H1 (cell line): ENCODE data around the gene PPM1L. TPM values are rescaled to one million over a fixed set of nuclear protein-coding genes. Genes with fewer than 3 reads are reported as not detected.

Experiments
- CTCF ChIA-PET: fragments of 300-600 bp; sonication (Branson Sonifier 250); formaldehyde crosslinking; loops from one replicate; lab custom pipeline; 2021; ENCODE audit not compliant: partially characterized antibody; lab: Charles Lee
- POLR2A ChIA-PET: fragments of 300-600 bp; sonication (Branson Sonifier 250); formaldehyde crosslinking; loops from one replicate; lab custom pipeline; 2021; ENCODE audit warnings: inconsistent platforms; ENCODE audit not compliant: partially characterized antibody; lab: Charles Lee
- DNase-seq, 2 experiments: peaks; one replicate each; pipeline versions ENCODE4 v3.0.0 to v3.0.0-alpha.2; 2010 to 2022; ENCODE audit warnings: low spot score in 2 of 2, low read depth in 1 of 2, mixed read lengths in 1 of 2
- FAIRE-seq: peaks from 2 replicates; lab custom pipeline; 2011; peaks lifted over from hg19 to GRCh38; lab: Jason Lieb, UNC
- H2AFZ ChIP-seq: 2 replicates; pipeline ENCODE4 v1.8.1; 2012; ENCODE audit warnings: low read length, inconsistent platforms
- H2AK5ac ChIP-seq: 2 replicates; pipeline ENCODE4 v1.6.1; 2013; ENCODE audit warnings: low read depth, low read length
- H2BK120ac ChIP-seq: replicated peaks from 2 replicates; pipeline ENCODE3; 2013; ENCODE audit warnings: low read depth, low read length, inconsistent platforms
- H2BK12ac ChIP-seq: 2 replicates; pipeline ENCODE4 v1.6.1; 2013; ENCODE audit warnings: low read depth, low read length
- H2BK15ac ChIP-seq: 2 replicates; pipeline ENCODE4 v1.6.1; 2013; ENCODE audit warnings: low read length
- H2BK20ac ChIP-seq: 2 replicates; pipeline ENCODE4 v1.6.1; 2013; ENCODE audit warnings: low read length
- H2BK5ac ChIP-seq: 2 replicates; pipeline ENCODE4 v1.6.1; 2013; ENCODE audit warnings: low read depth, low read length
- H3K14ac ChIP-seq: 2 replicates; pipeline ENCODE4 v1.6.1; 2013; ENCODE audit warnings: inconsistent platforms; ENCODE audit not compliant: insufficient read length
- H3K18ac ChIP-seq: 2 replicates; pipeline ENCODE4 v1.6.1; 2013; ENCODE audit warnings: low read length; ENCODE audit errors: extremely low read depth
- H3K23ac ChIP-seq: 2 replicates; pipeline ENCODE4 v1.6.1; 2013; ENCODE audit warnings: inconsistent platforms; ENCODE audit not compliant: insufficient read length
- H3K23me2 ChIP-seq: 2 replicates; pipeline ENCODE4 v1.6.1; 2013; ENCODE audit warnings: low read depth, low read length
- H3K27ac ChIP-seq: 2 replicates; pipeline ENCODE4 v1.6.1; 2011; ENCODE audit warnings: low read depth, low read length, inconsistent platforms
- H3K27me3 ChIP-seq, 4 experiments: replicated peaks in 1 of 4; 1 replicate in 1 of 4; 2 replicates in 3 of 4; pipeline versions ENCODE4 v1.6.1 to v1.8.1; 2011 to 2013; ENCODE audit warnings: low read length in 3 of 4, mild to moderate bottlenecking in 3 of 4, inconsistent platforms in 2 of 4, mixed read lengths in 2 of 4, moderate library complexity in 1 of 4; ENCODE audit not compliant: control insufficient read depth in 3 of 4, insufficient read depth in 3 of 4; ENCODE audit errors: extremely low read depth in 1 of 4
- H3K36me3 ChIP-seq, 4 experiments: 2 replicates each; pipeline versions ENCODE4 v1.6.1 to v1.8.1; 2011 to 2013; ENCODE audit warnings: mild to moderate bottlenecking in 4 of 4, low read length in 3 of 4, moderate library complexity in 2 of 4, control low read depth in 1 of 4, inconsistent platforms in 1 of 4; ENCODE audit not compliant: insufficient read depth in 4 of 4, control insufficient read depth in 2 of 4
- H3K4ac ChIP-seq: replicated peaks from 2 replicates; pipeline ENCODE3; 2013; ENCODE audit warnings: low read length, low read depth, mixed read lengths, inconsistent platforms; ENCODE audit not compliant: insufficient read length
- H3K4me1 ChIP-seq, 4 experiments: replicated peaks in 1 of 4; 1 replicate in 1 of 4; 2 replicates in 3 of 4; pipeline versions ENCODE4 v1.6.1 to v1.8.1; 2011 to 2013; ENCODE audit warnings: low read length in 3 of 4, inconsistent platforms in 2 of 4, mixed read lengths in 1 of 4; ENCODE audit not compliant: insufficient read depth in 4 of 4, control insufficient read depth in 3 of 4
- H3K4me2 ChIP-seq, 2 experiments: 2 replicates each; pipeline versions ENCODE4 v1.6.1 to v1.8.1; 2011 to 2013; ENCODE audit warnings: low read depth in 2 of 2, low read length in 2 of 2, control low read depth in 1 of 2, inconsistent platforms in 1 of 2, mild to moderate bottlenecking in 1 of 2; ENCODE audit not compliant: insufficient read depth in 1 of 2
- H3K4me3 ChIP-seq, 4 experiments: fragments of 200-600, 300-600 bp in 1 of 4; sonication (generic), shearing (Covaris generic), sonication (Bioruptor Twin) in 1 of 4; 2 replicates each; pipeline versions ENCODE4 v1.5.1 to v1.8.1; 2011 to 2016; ENCODE audit warnings: low read length in 4 of 4, low read depth in 3 of 4, control low read depth in 2 of 4, inconsistent platforms in 2 of 4, mild to moderate bottlenecking in 2 of 4, mixed read lengths in 1 of 4, moderate library complexity in 1 of 4; ENCODE audit not compliant: insufficient read depth in 2 of 4; ENCODE audit errors: extremely low read depth in 1 of 4
- H3K56ac ChIP-seq: replicated peaks from 2 replicates; pipeline ENCODE3; 2013; ENCODE audit warnings: low read depth, mild to moderate bottlenecking, mixed read lengths, low read length, inconsistent platforms; ENCODE audit not compliant: insufficient read length
- H3K79me1 ChIP-seq: 2 replicates; pipeline ENCODE4 v1.6.1; 2013; ENCODE audit warnings: low read depth, low read length, control low read depth
- H3K79me2 ChIP-seq, 2 experiments: 2 replicates each; pipeline versions ENCODE4 v1.6.1 to v1.8.1; 2012 to 2013; ENCODE audit warnings: low read length in 2 of 2, mild to moderate bottlenecking in 2 of 2, inconsistent platforms in 1 of 2; ENCODE audit not compliant: insufficient read depth in 2 of 2, control insufficient read depth in 1 of 2
- H3K9ac ChIP-seq, 4 experiments: replicated peaks in 1 of 4; 1 replicate in 1 of 4; 2 replicates in 3 of 4; pipeline versions ENCODE4 v1.6.1 to v1.8.1; 2011 to 2013; ENCODE audit warnings: low read depth in 3 of 4, low read length in 3 of 4, control low read depth in 2 of 4, mild to moderate bottlenecking in 2 of 4, moderate library complexity in 2 of 4, inconsistent platforms in 1 of 4; ENCODE audit errors: extremely low read depth in 1 of 4
- H3K9me3 ChIP-seq, 2 experiments: 2 replicates each; pipeline versions ENCODE4 v1.6.1 to v1.8.1; 2012 to 2013; ENCODE audit warnings: mild to moderate bottlenecking in 2 of 2, moderate library complexity in 2 of 2, control low read depth in 1 of 2, inconsistent platforms in 1 of 2, low read depth in 1 of 2, low read length in 1 of 2, mixed read lengths in 1 of 2; ENCODE audit not compliant: insufficient read depth in 2 of 2
- H4K20me1 ChIP-seq, 2 experiments: replicated peaks in 1 of 2; 2 replicates each; pipeline versions ENCODE3 to v1.8.1; 2011 to 2013; ENCODE audit warnings: inconsistent platforms in 2 of 2, low read length in 2 of 2, mild to moderate bottlenecking in 1 of 2; ENCODE audit not compliant: insufficient read depth in 2 of 2, control insufficient read depth in 1 of 2
- H4K5ac ChIP-seq: 2 replicates; pipeline ENCODE4 v1.6.1; 2013; ENCODE audit warnings: low read length, low read depth, mixed read lengths, inconsistent platforms; ENCODE audit not compliant: insufficient read length
- H4K8ac ChIP-seq: 2 replicates; pipeline ENCODE4 v1.8.0; 2013; ENCODE audit warnings: mild to moderate bottlenecking, moderate library complexity, low read length, inconsistent platforms; ENCODE audit not compliant: insufficient read depth; ENCODE audit errors: extremely low read depth
- H4K91ac ChIP-seq: replicated peaks from 2 replicates; pipeline ENCODE3; 2013; ENCODE audit warnings: low read length, mixed read lengths, inconsistent platforms; ENCODE audit not compliant: insufficient read length
- ATF3 ChIP-seq: IDR thresholded peaks from 2 replicates; pipeline ENCODE4 v1.6.1; 2011; ENCODE audit warnings: low read depth, mild to moderate bottlenecking, low read length; ENCODE audit not compliant: insufficient read depth
- BACH1 ChIP-seq: IDR thresholded peaks from 2 replicates; pipeline ENCODE4 v1.6.1; 2012; ENCODE audit warnings: low read length, improper control_type of control experiment
- EZH2 ChIP-seq: fragments of 200-600 bp; sonication (generic); IDR thresholded peaks from 2 replicates; pipeline ENCODE4 v1.7.1; 2012; ENCODE audit warnings: low read depth, mild to moderate bottlenecking, moderate library complexity, low read length, inconsistent platforms; ENCODE audit not compliant: severe bottlenecking
- FOSL1 ChIP-seq: IDR thresholded peaks from 2 replicates; pipeline ENCODE4 v1.6.1; 2011; ENCODE audit warnings: mild to moderate bottlenecking, low read depth, low read length, moderate library complexity; ENCODE audit not compliant: insufficient read depth
- HDAC2 ChIP-seq, 2 experiments: fragments of 300-600 bp in 1 of 2; sonication (generic) in 1 of 2; IDR thresholded peaks; 2 replicates each; pipeline ENCODE4 v1.6.1; 2011 to 2012; ENCODE audit warnings: low read depth in 2 of 2, low read length in 2 of 2, mild to moderate bottlenecking in 2 of 2, moderate library complexity in 2 of 2, borderline replicate concordance in 1 of 2, inconsistent platforms in 1 of 2
- HDAC6 ChIP-seq: IDR thresholded peaks from one replicate; pipeline ENCODE4 v1.7.1; 2012; ENCODE audit warnings: low read depth, mild to moderate bottlenecking, inconsistent platforms, low read length, moderate library complexity
- KDM1A ChIP-seq: fragments of 200-600, 300-600 bp; sonication (generic); IDR thresholded peaks from 2 replicates; pipeline ENCODE4 v1.7.1; 2016; ENCODE audit warnings: mild to moderate bottlenecking, low read length, borderline replicate concordance
- RAD21 ChIP-seq, 2 experiments: IDR thresholded peaks in 1 of 2; conservative IDR thresholded peaks in 1 of 2; 2 replicates each; pipeline ENCODE4 v1.6.1; 2011; ENCODE audit warnings: low read depth in 2 of 2, low read length in 2 of 2, improper control_type of control experiment in 1 of 2, inconsistent platforms in 1 of 2, mild to moderate bottlenecking in 1 of 2, moderate library complexity in 1 of 2
- RBBP5 ChIP-seq: IDR thresholded peaks from 2 replicates; pipeline ENCODE4 v1.7.1; 2012; ENCODE audit warnings: low read depth, mild to moderate bottlenecking, inconsistent platforms, low read length, moderate library complexity, borderline replicate concordance
- SP2 ChIP-seq: IDR thresholded peaks from 2 replicates; pipeline ENCODE4 v1.6.1; 2012; ENCODE audit warnings: mild to moderate bottlenecking, low read length, inconsistent platforms
- WGBS, 2 experiments: shearing (Covaris generic) in 1 of 2; methylation state at CpG; one replicate each; pipeline versions ENCODE4 v1.1.6 to v1.1.7; 2013 to 2015; ENCODE audit warnings: low lambda C conversion rate in 2 of 2, mixed read lengths in 2 of 2, inconsistent platforms in 1 of 2, low coverage in 1 of 2, missing lambda C conversion rate in 1 of 2; ENCODE audit not compliant: insufficient replicate concordance in 2 of 2, insufficient coverage in 1 of 2, insufficient read length in 1 of 2; ENCODE audit errors: extremely low coverage in 1 of 2, missing lambda C conversion rate in 1 of 2; 5-methylcytosine and 5-hydroxymethylcytosine counted together
- polyA plus RNA-seq, 7 experiments: library from polyadenylated mRNA; depleted of rRNA in 3 of 7; stranded (reverse) in 5 of 7; unstranded in 2 of 7; fragments of >200 nt in 5 of 7; fragments of 200-250 nt in 2 of 7; gene quantifications; 1 replicate in 5 of 7; 2 replicates in 1 of 7; 4 replicates in 1 of 7; pipeline versions ENCODE4 v1.2.1 to v1.2.3, GENCODE V29; 2011 to 2013; ENCODE audit warnings: missing spikeins in 2 of 7, mixed read lengths in 2 of 7
- total RNA-seq: library from RNA; stranded (reverse); fragmentation: NEBNext Ultra II Directional; extraction: Animal tissue kit (Norgen Biotek cat#: 25700); gene quantifications from 2 replicates; pipeline ENCODE4 v1.2.1, GENCODE V29; 2021

Gene PPM1L
- total and polyA plus RNA-seq, 2 of the 8 experiments (the other 6 are each of a cell fraction or from before 2014, with no cell fraction given): 2.8 to 18.1 TPM

- Histone ChIP-seq H2AK5ac (no peak overlapping the region), H2BK20ac (no peak overlapping the region), H4K5ac (no peak overlapping the region), H3K56ac (no peak overlapping the region), H2BK12ac (no peak overlapping the region), H3K79me1 (no peaks in the 10 kb centered on the region), H4K8ac (no peak overlapping the region), H2AFZ (no peak overlapping the region), H2BK5ac (no peak overlapping the region), H4K91ac (no peak overlapping the region), H3K79me2 (no peaks in the 10 kb centered on the region), H3K4me1 (no peaks in the 10 kb centered on the region), H3K4ac (no peak overlapping the region), H3K18ac (no peak overlapping the region), H3K9ac (no peak overlapping the region), H3K27me3 (no peaks in the 10 kb centered on the region), H3K14ac (no peak overlapping the region), H3K27ac (no peak overlapping the region), H2BK120ac (no peak overlapping the region), H2BK15ac (no peak overlapping the region), H3K4me2 (no peak overlapping the region), H3K23ac (no peak overlapping the region), H4K20me1 (no peaks in the 10 kb centered on the region), H3K9me3 (no peaks in the 10 kb centered on the region), H3K36me3 (no peaks in the 10 kb centered on the region), H3K4me3 (no peak overlapping the region), H3K23me2 (no peaks in the 10 kb centered on the region)
- ChIA-PET POLR2A (no interaction called here), CTCF (interaction anchor here (0.7 kb wide), 1 partner anchor 217 kb away, joined by 3 read pairs; no protein-coding TSS in a partner anchor)
- DNase-seq (no peak), FAIRE-seq (no peak)
- WGBS, 2 experiments: 86% methylated on average over 1 of the region's 1 CpG; no CpG with 5 or more reads in 1 of the 2 experiments
- TF ChIP-seq KDM1A: no peak
- TF ChIP-seq RAD21 (IDR thresholded peaks at IDR 0.05 in 1 of 2, conservative IDR thresholded peaks at IDR 0.05 in 1 of 2; ENCODE audit: low read depth in 2 of 2, low read length in 2 of 2): no peak
- TF ChIP-seq EZH2: no peak
- TF ChIP-seq HDAC2 (IDR thresholded peaks at IDR 0.05; ENCODE audit: borderline replicate concordance in 1 of 2, low read depth in 2 of 2, low read length in 2 of 2): no peak
- no peak for TF ChIP-seq BACH1
- TF ChIP-seq FOSL1: no peak
- TF ChIP-seq RBBP5: no peak
- no peak for TF ChIP-seq SP2
- TF ChIP-seq ATF3: no peak
- no peak for TF ChIP-seq HDAC6
Observed at GRCh38 chr3:160960568-160960967, 204.5 kb downstream of the PPM1L start.
